ENCODE results near the gene ALS2CL. TPM values are rescaled to one million over a fixed set of nuclear protein-coding genes. Genes with fewer than 3 reads are reported as not detected.

The ALS2CL gene
- total RNA-seq, 1 experiment from 2014 or later = 16.4 TPM

GRCh38 chr3:46648096-46648495 is 45.4 kb downstream of the ALS2CL start:
- ChIA-PET RAD21 (ENCODE audit: low non-redundant PET in 1 of 2, low total read pairs in 2 of 2, uncharacterized antibody in 2 of 2, unreplicated experiment in 2 of 2) (no interaction called here), POLR2A (no interaction called here), CTCF (no interaction called here)
- Histone ChIP-seq H3K4me2 (ENCODE audit: low read length) (no peak overlapping the region), H3K9ac (ENCODE audit: low read length) (no peak overlapping the region), H3K79me2 (ENCODE audit: insufficient read depth, low read length) (no peaks in the 10 kb centered on the region), H3K27me3 (ENCODE audit: insufficient read depth, low read length) (no peaks in the 10 kb centered on the region), H3K9me3 (ENCODE audit: control insufficient read depth in 1 of 2, insufficient read depth in 1 of 2, low read depth in 1 of 2, low read length in 2 of 2) (no peaks in the 10 kb centered on the region; a peak in 1 of 4 replicates), H4K20me1 (ENCODE audit: insufficient read depth) (no peaks in the 10 kb centered on the region), H3K27ac (ENCODE audit: low read depth, low read length) (no peak overlapping the region), H3K4me3 (replicated peaks in 1 of 2; ENCODE audit: low read depth in 1 of 2, low read length in 2 of 2) (no peak overlapping the region), H3K4me1 (ENCODE audit: control insufficient read depth in 1 of 2, insufficient read depth in 2 of 2, low read length in 2 of 2) (no peaks in the 10 kb centered on the region; a peak in 1 of 4 replicates), H3K36me3 (ENCODE audit: control insufficient read depth in 1 of 2, insufficient read depth in 2 of 2, low read length in 2 of 2) (no peaks in the 10 kb centered on the region), H2AFZ (ENCODE audit: low read depth, low read length, poor library complexity, severe bottlenecking) (no peak overlapping the region), H3K9me2 (ENCODE audit: insufficient read depth) (no peaks in the 10 kb centered on the region)
- DNase-seq (ENCODE audit: low read depth, low spot score) (no peak), ATAC-seq (no peak)
- TF ChIP-seq POLR2A (IDR thresholded peaks at IDR 0.05; ENCODE audit: borderline replicate concordance, extremely low read depth, insufficient read depth, insufficient read length) (no peak), ZNF274 (IDR thresholded peaks at IDR 0.05; ENCODE audit: low read depth, low read length) (no peak), EZH2 (IDR thresholded peaks at IDR 0.05) (no peak), EGR1 (IDR thresholded peaks at IDR 0.05; ENCODE audit: low read depth) (no peak), FOSL1 (IDR thresholded peaks at IDR 0.05; ENCODE audit: low read depth) (no peak), ATF3 (IDR thresholded peaks at IDR 0.05) (no peak), RAD21 (IDR thresholded peaks at IDR 0.05; ENCODE audit: low read depth) (no peak), SP1 (IDR thresholded peaks at IDR 0.05; ENCODE audit: low read depth) (no peak), CEBPB (IDR thresholded peaks at IDR 0.05; ENCODE audit: low read depth) (no peak), MAX (IDR thresholded peaks at IDR 0.05) (no peak), SRF (IDR thresholded peaks at IDR 0.05; ENCODE audit: low read depth) (no peak), SIN3A (IDR thresholded peaks at IDR 0.05; ENCODE audit: low read depth) (no peak), POLR2AphosphoS5 (IDR thresholded peaks at IDR 0.05; ENCODE audit: low read depth, low read length) (no peak), CBX3 (IDR thresholded peaks at IDR 0.05; ENCODE audit: low read depth) (no peak)
- BruUV-seq (replicated peaks) = no TSS peak
- intact Hi-C loops (cut with micrococcal nuclease) = no loop called here

GRCh38 chr3:46646700-46647099 is 46.8 kb downstream of the ALS2CL start:
- Histone ChIP-seq H3K4me3 (replicated peaks in 1 of 2; ENCODE audit: low read depth in 1 of 2, low read length in 2 of 2) (no peak overlapping the region), H3K4me2 (ENCODE audit: low read length) (no peak overlapping the region), H3K79me2 (ENCODE audit: insufficient read depth, low read length) (no peaks in the 10 kb centered on the region), H2AFZ (ENCODE audit: low read depth, low read length, poor library complexity, severe bottlenecking) (no peak overlapping the region), H3K4me1 (ENCODE audit: control insufficient read depth in 1 of 2, insufficient read depth in 2 of 2, low read length in 2 of 2) (no peaks in the 10 kb centered on the region; a peak in 1 of 4 replicates), H3K27ac (ENCODE audit: low read depth, low read length) (no peak overlapping the region), H3K27me3 (ENCODE audit: insufficient read depth, low read length) (no peaks in the 10 kb centered on the region), H4K20me1 (ENCODE audit: insufficient read depth) (no peaks in the 10 kb centered on the region), H3K9ac (ENCODE audit: low read length) (no peak overlapping the region), H3K9me2 (ENCODE audit: insufficient read depth) (no peaks in the 10 kb centered on the region), H3K9me3 (ENCODE audit: control insufficient read depth in 1 of 2, insufficient read depth in 1 of 2, low read depth in 1 of 2, low read length in 2 of 2) (no peaks in the 10 kb centered on the region; a peak in 1 of 4 replicates), H3K36me3 (ENCODE audit: control insufficient read depth in 1 of 2, insufficient read depth in 2 of 2, low read length in 2 of 2) (no peaks in the 10 kb centered on the region)
- DNase-seq (ENCODE audit: low read depth, low spot score) = no peak
- RAD21 ChIA-PET (ENCODE audit: low non-redundant PET in 1 of 2, low total read pairs in 2 of 2, uncharacterized antibody in 2 of 2, unreplicated experiment in 2 of 2) = no interaction called here
- BruUV-seq (replicated peaks) = no TSS peak
- POLR2A ChIA-PET = no interaction called here
- intact Hi-C loops (cut with micrococcal nuclease) = no loop called here
- CTCF ChIA-PET = no interaction called here
- peak; percentile 20; the same call in 1 of the 2 replicates for ATAC-seq
- no peak for TF ChIP-seq EZH2 (IDR thresholded peaks at IDR 0.05)
- no peak for TF ChIP-seq ZNF274 (IDR thresholded peaks at IDR 0.05; ENCODE audit: low read depth, low read length)
- TF ChIP-seq POLR2A (IDR thresholded peaks at IDR 0.05; ENCODE audit: borderline replicate concordance, extremely low read depth, insufficient read depth, insufficient read length) = no peak
- TF ChIP-seq SP1 (IDR thresholded peaks at IDR 0.05; ENCODE audit: low read depth) = no peak
- TF ChIP-seq EGR1 (IDR thresholded peaks at IDR 0.05; ENCODE audit: low read depth) = no peak
- TF ChIP-seq ELF1 (IDR thresholded peaks at IDR 0.05; ENCODE audit: borderline replicate concordance, low read depth) = no peak
- no peak for TF ChIP-seq POLR2AphosphoS5 (IDR thresholded peaks at IDR 0.05; ENCODE audit: low read depth, low read length)
- TF ChIP-seq SIN3A (IDR thresholded peaks at IDR 0.05; ENCODE audit: low read depth) = no peak
- no peak for TF ChIP-seq JUND (IDR thresholded peaks at IDR 0.05)
- TF ChIP-seq ATF3 (IDR thresholded peaks at IDR 0.05) = no peak
- TF ChIP-seq ZFX (IDR thresholded peaks at IDR 0.05) = no peak
- no peak for TF ChIP-seq YY1 (IDR thresholded peaks at IDR 0.05; ENCODE audit: extremely low read depth, insufficient replicate concordance, low read depth, low read length)
- TF ChIP-seq REST (IDR thresholded peaks at IDR 0.05; ENCODE audit: low read depth) = no peak

All from HCT116 (cell line).